Subcutaneous adipose tissue (tissue), 4 donors: ENCODE results near the gene SPIRE1. TPM values are rescaled to one million over a fixed set of nuclear protein-coding genes. Genes with fewer than 3 reads are reported as not detected.

Experiments used
- CTCF ChIP-seq: fragments of 450-650 bp; IDR thresholded peaks from one replicate; pipeline ENCODE4 v1.5.1; 2016; ENCODE audit warnings: low read depth, mild to moderate bottlenecking, control low read depth, antibody characterized with exemption, moderate library complexity
- total RNA-seq, 4 donors: library from RNA; depleted of rRNA; stranded (reverse); fragments of >200 nt; gene quantifications; one replicate each; pipeline ENCODE4 v1.1.0, GENCODE V29; 2016

SPIRE1 gene
- total RNA-seq, 4 donors from 2014 or later: 25.3 to 32.8 (median 27.9) TPM

- TF ChIP-seq CTCF: no peak
Observed at GRCh38 chr18:12443551-12443950, 214.4 kb downstream of the SPIRE1 start.

GRCh38 chr18:12442946-12443345 lies 215.0 kb downstream of the SPIRE1 start:
- no peak for TF ChIP-seq CTCF

- no peak for TF ChIP-seq CTCF
Observed at GRCh38 chr18:12441475-12442034, 216.4 kb downstream of the SPIRE1 start.

GRCh38 chr18:12438257-12438656 lies 219.7 kb downstream of the SPIRE1 start:
- no peak for TF ChIP-seq CTCF

GRCh38 chr18:12435867-12436266 lies 222.0 kb downstream of the SPIRE1 start:
- TF ChIP-seq CTCF: no peak

GRCh38 chr18:12434541-12434929 lies 223.4 kb downstream of the SPIRE1 start:
- TF ChIP-seq CTCF: no peak

- TF ChIP-seq CTCF: no peak
Observed at GRCh38 chr18:12433829-12434540, 223.9 kb downstream of the SPIRE1 start.
